C4-2B (cell line): Measurements from ENCODE around the gene UBE2V1.

Experiments
- H3K27ac ChIP-seq: fragments of 450-650 bp; 2 replicates; pipeline ENCODE4 v1.5.1; 2017
- CTCF ChIP-seq: fragments of 450-650 bp; conservative IDR thresholded peaks from 2 replicates; pipeline ENCODE4 v1.5.1; 2017; ENCODE audit warnings: mild to moderate bottlenecking
- ZFX ChIP-seq: fragments of 450-650 bp; IDR thresholded peaks from 2 replicates; pipeline ENCODE4 v1.6.1; 2017

Gene UBE2V1

GRCh38 chr20:50116368-50116999, 3.5 kb upstream of the UBE2V1 start:
- peak overlapping the region; percentile 41 for H3K27ac ChIP-seq
- TF ChIP-seq ZFX (no peak), CTCF (no peak)

- H3K27ac ChIP-seq, result peak overlapping the region; percentile 41
- TF ChIP-seq CTCF (no peak), ZFX (no peak)
Observed at GRCh38 chr20:50115591-50116367, 2.8 kb upstream of the UBE2V1 start.

GRCh38 chr20:50115041-50115512, 2.1 kb upstream of the UBE2V1 start:
- no peak for TF ChIP-seq CTCF
- TF ChIP-seq ZFX, result no peak
- H3K27ac ChIP-seq, result peak overlapping the region; percentile 41

GRCh38 chr20:50113420-50114224, 672 bp upstream of the UBE2V1 start:
- no peak for TF ChIP-seq CTCF
- no peak for TF ChIP-seq ZFX
- peak overlapping the region; percentile 94 for H3K27ac ChIP-seq

- H3K27ac ChIP-seq, result peak overlapping the region; percentile 94
- TF ChIP-seq ZFX, result no peak
Observed at GRCh38 chr20:50111829-50112495, 988 bp downstream of the UBE2V1 start.

- 0 out of 2 replicates have a peak overlapping the region, but pooled peaks have one; percentile 94 for H3K27ac ChIP-seq
Observed at GRCh38 chr20:50111120-50111828, 1.7 kb downstream of the UBE2V1 start.

More at GRCh38 chr20:50111120-50111828, 1.7 kb downstream of the UBE2V1 start:
- no peak for TF ChIP-seq CTCF
- TF ChIP-seq ZFX, result no peak
